ENCODE results near the gene MEIKIN.

MEIKIN gene

GRCh38 chr5:131774652-131775367 is 170.7 kb downstream of the MEIKIN start:
- no peak overlapping the region for H3K27ac ChIP-seq
- TF ChIP-seq CTCF (conservative IDR thresholded peaks at IDR 0.05; ENCODE audit: low read depth, low read length) = no peak
- peaks cover 7% of the 10 kb centered on the region; the same call in 1 of the 2 replicates for H4K20me1 ChIP-seq (ENCODE audit: insufficient read depth)
- no peak overlapping the region for H3K4me3 ChIP-seq (IDR thresholded peaks at IDR 0.05; ENCODE audit: insufficient read depth, low read depth, low read length)
- no peaks in the 10 kb centered on the region for H3K36me3 ChIP-seq (ENCODE audit: insufficient read depth)
- H3K4me1 ChIP-seq (ENCODE audit: low read depth, poor library complexity, severe bottlenecking) = peaks cover 14% of the 10 kb centered on the region
- H3K79me2 ChIP-seq (ENCODE audit: insufficient read depth, low read depth) = peaks cover 66% of the 10 kb centered on the region
- no peak overlapping the region for H3K4me2 ChIP-seq
- no peak overlapping the region for H2AFZ ChIP-seq (ENCODE audit: low read depth)
- H3K9ac ChIP-seq = no peak overlapping the region
- H3K27me3 ChIP-seq (ENCODE audit: insufficient read depth, low read depth) = no peaks in the 10 kb centered on the region

GRCh38 chr5:131773805-131774204 is 171.7 kb downstream of the MEIKIN start:
- no peak overlapping the region for H3K9ac ChIP-seq
- H3K4me3 ChIP-seq (IDR thresholded peaks at IDR 0.05; ENCODE audit: insufficient read depth, low read depth, low read length) = no peak overlapping the region
- peaks cover 24% of the 10 kb centered on the region for H3K4me1 ChIP-seq (ENCODE audit: low read depth, poor library complexity, severe bottlenecking)
- no peak overlapping the region for H3K27ac ChIP-seq
- H3K4me2 ChIP-seq = no peak overlapping the region
- H4K20me1 ChIP-seq (ENCODE audit: insufficient read depth) = peaks cover 12% of the 10 kb centered on the region; the same call in 1 of the 2 replicates
- no peaks in the 10 kb centered on the region for H3K27me3 ChIP-seq (ENCODE audit: insufficient read depth, low read depth)
- H3K36me3 ChIP-seq (ENCODE audit: insufficient read depth) = no peaks in the 10 kb centered on the region
- no peak overlapping the region for H2AFZ ChIP-seq (ENCODE audit: low read depth)
- no peak for TF ChIP-seq CTCF (conservative IDR thresholded peaks at IDR 0.05; ENCODE audit: low read depth, low read length)
- peaks cover 72% of the 10 kb centered on the region for H3K79me2 ChIP-seq (ENCODE audit: insufficient read depth, low read depth)

GRCh38 chr5:131771692-131772091 is 173.8 kb downstream of the MEIKIN start:
- TF ChIP-seq CTCF (conservative IDR thresholded peaks at IDR 0.05; ENCODE audit: low read depth, low read length) = no peak
- H3K36me3 ChIP-seq (ENCODE audit: insufficient read depth) = no peaks in the 10 kb centered on the region
- H4K20me1 ChIP-seq (ENCODE audit: insufficient read depth) = peaks cover 12% of the 10 kb centered on the region; the same call in 1 of the 2 replicates
- H3K27ac ChIP-seq = no peak overlapping the region
- no peak overlapping the region for H3K4me2 ChIP-seq
- no peak overlapping the region for H3K9ac ChIP-seq
- H2AFZ ChIP-seq (ENCODE audit: low read depth) = no peak overlapping the region
- peaks cover 76% of the 10 kb centered on the region for H3K79me2 ChIP-seq (ENCODE audit: insufficient read depth, low read depth)
- peaks cover 26% of the 10 kb centered on the region for H3K4me1 ChIP-seq (ENCODE audit: low read depth, poor library complexity, severe bottlenecking)
- no peaks in the 10 kb centered on the region for H3K27me3 ChIP-seq (ENCODE audit: insufficient read depth, low read depth)
- no peak overlapping the region for H3K4me3 ChIP-seq (IDR thresholded peaks at IDR 0.05; ENCODE audit: insufficient read depth, low read depth, low read length)

- H2AFZ ChIP-seq (ENCODE audit: low read depth) = no peak overlapping the region
- H3K27me3 ChIP-seq (ENCODE audit: insufficient read depth, low read depth) = no peaks in the 10 kb centered on the region
- TF ChIP-seq CTCF (conservative IDR thresholded peaks at IDR 0.05; ENCODE audit: low read depth, low read length) = no peak
- peaks cover 12% of the 10 kb centered on the region; the same call in 1 of the 2 replicates for H4K20me1 ChIP-seq (ENCODE audit: insufficient read depth)
- H3K4me2 ChIP-seq = no peak overlapping the region
- H3K4me1 ChIP-seq (ENCODE audit: low read depth, poor library complexity, severe bottlenecking) = peaks cover 26% of the 10 kb centered on the region
- no peak overlapping the region for H3K9ac ChIP-seq
- no peak overlapping the region for H3K27ac ChIP-seq
- H3K79me2 ChIP-seq (ENCODE audit: insufficient read depth, low read depth) = peaks cover 64% of the 10 kb centered on the region; the same call in 1 of the 2 replicates
- H3K36me3 ChIP-seq (ENCODE audit: insufficient read depth) = no peaks in the 10 kb centered on the region
- no peak overlapping the region for H3K4me3 ChIP-seq (IDR thresholded peaks at IDR 0.05; ENCODE audit: insufficient read depth, low read depth, low read length)
Observed at GRCh38 chr5:131769961-131770360, 175.5 kb downstream of the MEIKIN start.
